HG02623 (cell line): Measurements from ENCODE around the gene NADK2.
"Not testable (repeated sequence)": the region's sequence is repeated elsewhere in the genome, so short reads cannot be mapped to it uniquely, and the experiment has no call there.

Experiments
- ATAC-seq: cut with Tn5 transposase; IDR thresholded peaks from one replicate; pipeline ENCODE4 v1.9.1; 2021; ENCODE audit warnings: moderate library complexity; ENCODE audit not compliant: unreplicated experiment

NADK2 gene

GRCh38 chr5:36209664-36210063 lies 32.1 kb downstream of the NADK2 start:
- no peak for ATAC-seq

DNA sequence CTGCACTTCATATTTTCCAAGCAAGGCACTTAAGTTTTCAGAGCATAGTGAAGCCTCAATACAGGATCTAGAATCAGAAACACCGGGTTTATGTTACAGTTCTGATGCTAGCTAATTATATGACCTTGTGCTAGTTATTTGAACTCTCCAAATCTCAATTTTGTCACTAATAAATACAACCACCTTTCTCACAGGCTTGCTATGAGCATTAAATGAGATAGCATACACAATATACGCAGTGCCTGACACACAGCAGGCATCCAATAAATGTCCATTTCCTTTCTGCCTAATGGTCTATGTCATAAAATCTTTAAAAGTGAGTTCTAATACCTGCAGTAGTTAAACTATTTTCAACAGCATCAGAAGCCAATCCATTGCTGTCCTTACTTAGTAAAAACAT lies 32.9 kb downstream of the NADK2 start:
- ATAC-seq, result no peak

- no peak for ATAC-seq
Measured at GRCh38 chr5:36206913-36207312, 34.8 kb downstream of the NADK2 start.

DNA sequence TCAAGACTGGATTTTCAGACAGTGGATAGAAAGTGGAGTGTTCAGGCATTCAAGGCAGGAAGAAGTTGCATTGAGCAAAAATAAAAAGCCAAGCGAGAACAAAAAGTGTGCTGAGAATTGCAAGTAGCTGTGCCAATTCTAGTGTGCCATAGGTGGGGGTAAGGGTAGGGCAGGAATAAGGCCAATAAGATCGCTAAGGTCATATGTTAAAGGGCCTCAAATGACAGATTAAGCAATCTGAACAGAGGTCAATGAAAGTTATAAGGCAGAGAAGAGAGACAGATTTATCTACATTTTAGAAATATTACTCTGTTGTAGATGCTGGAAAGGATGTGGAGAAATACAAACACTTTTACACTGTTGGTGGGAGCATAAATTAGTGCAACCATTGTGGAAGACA lies 36.4 kb downstream of the NADK2 start:
- ATAC-seq, result no peak

- no peak for ATAC-seq
Measured at GRCh38 chr5:36202521-36202961, 39.2 kb downstream of the NADK2 start.

DNA sequence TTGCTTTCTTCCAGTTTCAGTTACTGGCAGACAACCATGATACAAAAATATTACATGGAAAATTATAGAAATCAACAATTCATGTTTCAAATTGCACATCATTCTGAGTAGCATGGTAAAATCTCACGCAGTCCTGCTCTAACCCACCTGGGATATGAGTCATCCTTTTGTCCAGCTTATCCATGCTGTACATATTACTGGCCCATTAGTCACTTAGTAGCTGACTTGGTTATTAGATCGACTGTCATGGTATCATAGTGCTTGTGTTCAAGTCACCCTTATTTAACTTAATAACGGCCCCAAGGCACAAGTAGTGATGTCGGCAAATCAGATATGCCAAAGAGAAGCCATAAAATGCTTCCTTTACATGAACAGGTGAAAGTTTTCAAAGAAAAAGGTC lies 41.2 kb downstream of the NADK2 start:
- no peak for ATAC-seq

DNA sequence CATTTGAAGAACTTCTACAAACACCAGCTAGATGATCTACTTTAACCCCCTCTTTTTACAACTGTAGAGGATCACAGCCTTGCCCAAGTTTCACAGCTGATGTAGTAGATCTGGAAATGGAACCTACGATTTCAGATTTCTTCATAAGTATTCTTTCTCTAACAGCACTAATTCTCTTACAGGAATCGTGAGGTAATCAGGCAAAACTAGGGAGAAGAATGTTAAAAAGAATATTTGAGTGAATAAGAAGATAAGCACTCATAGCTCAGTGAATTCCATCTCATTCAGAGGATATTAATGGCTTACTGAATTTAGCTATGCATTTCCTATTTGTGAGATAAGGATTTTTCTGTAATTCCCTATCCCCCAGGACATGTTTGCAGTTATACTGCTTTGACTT lies 42.1 kb downstream of the NADK2 start:
- ATAC-seq, result no peak

- ATAC-seq, result not testable (repeated sequence)
Measured at GRCh38 chr5:36198783-36199182, 42.9 kb downstream of the NADK2 start.

DNA sequence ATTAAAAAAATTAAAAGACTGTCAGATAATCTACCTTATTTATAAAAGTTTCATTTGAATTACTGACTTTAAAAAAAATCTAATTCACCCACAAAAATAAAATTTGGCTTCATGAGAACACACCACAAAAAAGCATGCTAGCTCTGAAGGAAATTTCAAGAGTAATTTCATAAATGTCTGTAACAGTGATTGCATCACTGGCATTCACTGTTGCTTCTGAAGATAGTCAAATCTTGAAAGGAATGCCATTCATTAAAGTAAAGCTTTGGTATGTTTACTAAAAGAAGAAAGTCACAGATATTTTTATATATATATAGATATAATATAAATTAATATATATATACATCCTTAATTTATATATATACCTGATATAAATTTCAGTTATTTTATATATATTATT lies 43.4 kb downstream of the NADK2 start:
- no peak for ATAC-seq

DNA sequence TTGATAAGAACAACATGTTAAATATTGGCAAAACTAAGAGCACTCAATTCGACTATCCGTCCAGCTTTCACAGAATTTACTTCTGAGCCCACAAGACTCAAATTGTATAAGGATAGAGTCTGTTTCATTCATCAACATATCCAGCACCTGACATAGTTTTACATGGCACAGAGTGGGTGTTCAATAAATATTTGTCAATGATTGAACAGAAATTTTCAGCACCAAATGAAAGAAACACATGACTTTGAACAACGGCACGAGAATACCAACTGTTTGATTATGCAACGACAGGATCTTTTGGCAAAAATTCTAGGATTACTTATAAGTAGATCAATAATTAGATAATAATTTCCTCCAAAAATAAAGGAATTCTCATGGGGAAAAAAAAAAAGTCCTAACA lies 48.0 kb downstream of the NADK2 start:
- ATAC-seq, result no peak

GRCh38 chr5:36184408-36184807 lies 57.3 kb downstream of the NADK2 start:
- not testable (repeated sequence) for ATAC-seq

GRCh38 chr5:36181774-36182173 lies 60.0 kb downstream of the NADK2 start:
- ATAC-seq, result no peak

DNA sequence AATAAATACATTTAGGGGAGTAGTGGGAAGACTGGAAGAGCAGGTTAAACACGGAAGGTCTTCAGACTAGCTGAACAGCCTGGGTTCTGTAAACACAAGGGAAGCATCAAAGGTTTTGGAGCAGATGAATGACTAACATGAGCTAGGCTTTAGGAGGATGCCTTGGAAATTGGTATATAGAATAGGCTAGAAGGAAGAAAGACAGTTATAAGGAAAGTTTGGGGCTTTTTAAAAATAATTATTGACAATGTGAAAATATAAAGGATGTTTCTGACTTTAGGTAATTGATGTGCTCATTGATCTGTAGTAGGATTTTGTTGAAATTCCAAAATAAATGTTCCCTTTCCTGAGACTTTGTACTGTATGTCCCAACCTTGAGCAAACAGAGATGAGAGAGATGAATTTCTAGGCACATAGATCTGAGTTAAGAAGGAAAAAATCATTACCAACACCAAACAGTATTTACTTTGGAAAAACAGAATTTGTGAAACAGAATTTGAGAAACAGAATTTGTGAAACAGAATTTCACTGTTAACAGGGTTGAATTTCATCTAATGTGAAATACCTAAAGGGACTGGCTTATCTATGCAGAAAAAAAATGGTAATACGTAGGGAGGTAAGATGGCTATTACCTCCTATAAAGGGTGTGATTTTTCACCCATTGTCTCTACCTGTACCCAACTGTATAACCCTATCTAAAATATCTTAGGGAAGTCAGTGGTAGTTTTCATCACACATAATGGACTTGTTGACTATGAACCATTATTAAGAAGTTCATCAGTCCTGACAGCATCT lies 61.0 kb downstream of the NADK2 start:
- ATAC-seq, result no peak

- no peak for ATAC-seq
Measured at GRCh38 chr5:36179950-36180349, 61.8 kb downstream of the NADK2 start.

- ATAC-seq, result no peak
Measured at GRCh38 chr5:36178524-36178890, 63.2 kb downstream of the NADK2 start.

DNA sequence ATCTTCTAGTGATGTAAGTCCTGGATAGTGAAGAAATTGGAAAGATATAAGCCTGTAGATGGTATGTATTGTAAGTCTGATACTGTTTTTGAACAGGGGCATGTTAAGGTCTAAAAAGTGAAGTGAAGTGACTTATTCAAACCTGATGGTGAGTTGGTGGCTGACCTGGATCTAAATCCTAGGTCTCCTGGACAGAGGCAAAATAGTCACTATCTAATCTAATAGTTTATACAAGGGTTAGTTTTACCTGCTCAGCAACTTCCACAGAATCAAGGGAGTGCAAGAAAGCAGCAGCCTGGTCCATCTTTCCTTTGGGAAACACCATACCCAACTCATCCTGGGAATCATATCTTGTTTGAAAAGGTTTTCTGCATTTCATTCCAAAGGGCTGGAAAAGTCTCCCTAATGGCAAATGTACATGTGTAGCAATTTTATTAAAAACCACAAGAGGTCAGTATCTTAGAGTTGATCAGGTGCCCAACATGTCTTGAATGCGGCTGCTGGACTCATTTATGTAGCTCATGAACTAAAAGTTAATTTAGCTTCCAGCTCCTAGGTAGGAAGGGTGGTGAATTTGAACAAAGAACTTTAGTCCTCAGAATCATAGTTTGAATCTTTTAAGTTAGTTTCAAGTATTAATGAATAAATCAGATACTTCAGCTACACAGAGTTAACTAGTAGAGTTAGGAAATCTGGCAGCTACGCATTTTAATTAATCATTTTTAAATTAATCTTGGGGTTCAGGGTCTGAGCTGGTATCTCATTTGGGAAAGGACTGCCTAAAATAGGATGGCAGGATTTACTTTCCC lies 63.8 kb downstream of the NADK2 start:
- ATAC-seq, result no peak

DNA sequence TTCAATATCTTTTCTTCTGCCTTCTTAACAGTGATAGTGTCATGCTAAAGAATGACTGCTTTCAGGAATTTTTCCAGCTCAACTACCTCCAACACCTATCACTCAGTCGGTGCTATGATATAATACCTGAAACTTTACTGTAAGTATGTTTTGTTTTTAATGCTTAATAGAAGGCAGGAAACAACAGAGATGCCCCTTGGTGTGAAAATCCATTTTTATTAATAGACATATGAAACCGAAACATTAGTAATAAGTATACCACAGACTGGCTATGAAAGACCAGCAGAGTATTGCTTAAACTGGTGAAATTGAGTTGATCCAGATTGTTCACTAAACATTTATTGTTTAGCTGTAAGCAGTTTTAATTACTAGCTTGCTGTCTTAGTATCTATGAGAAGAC lies 64.6 kb downstream of the NADK2 start:
- peak; percentile 99 for ATAC-seq

- ATAC-seq, result no peak
Measured at GRCh38 chr5:36175043-36175442, 66.7 kb downstream of the NADK2 start.

DNA sequence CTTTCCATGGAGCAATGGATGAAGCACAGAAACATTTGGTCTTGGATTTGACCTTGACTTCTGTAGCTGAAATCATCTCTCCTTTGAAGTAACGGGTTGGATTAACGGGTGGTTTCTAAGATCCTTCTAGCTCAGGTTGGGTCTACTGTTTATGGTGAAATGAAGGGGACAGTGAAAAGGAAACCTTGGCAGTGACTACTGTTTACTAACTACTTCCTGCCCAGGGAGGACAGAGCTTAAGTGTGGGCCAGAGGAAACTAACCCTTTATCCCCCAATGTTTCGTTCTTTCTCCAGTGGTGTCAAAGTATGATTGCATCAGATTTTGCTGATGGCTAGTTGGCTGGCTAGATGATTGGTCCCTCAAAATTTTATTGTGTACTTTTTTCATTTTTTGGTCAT lies 67.6 kb downstream of the NADK2 start:
- ATAC-seq, result no peak

DNA sequence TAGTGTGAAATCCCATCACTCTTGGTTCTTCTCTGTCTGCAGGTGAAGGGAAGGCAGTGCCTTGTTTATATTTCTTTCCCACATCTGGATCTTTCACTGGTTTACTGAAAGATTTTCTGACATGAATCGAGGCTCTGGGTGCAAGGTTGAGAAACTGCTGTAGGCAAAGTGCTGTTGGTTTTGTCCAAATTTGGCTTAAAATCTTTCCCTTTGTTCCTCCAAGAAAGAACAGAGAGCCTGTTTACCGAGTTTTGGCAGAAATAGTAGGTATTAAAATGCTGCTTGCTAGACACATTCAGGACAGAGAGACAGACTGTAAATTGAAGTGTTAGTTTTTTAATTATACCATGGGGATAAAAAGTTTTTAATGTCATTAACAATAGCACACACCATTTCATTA lies 68.3 kb downstream of the NADK2 start:
- ATAC-seq, result no peak

DNA sequence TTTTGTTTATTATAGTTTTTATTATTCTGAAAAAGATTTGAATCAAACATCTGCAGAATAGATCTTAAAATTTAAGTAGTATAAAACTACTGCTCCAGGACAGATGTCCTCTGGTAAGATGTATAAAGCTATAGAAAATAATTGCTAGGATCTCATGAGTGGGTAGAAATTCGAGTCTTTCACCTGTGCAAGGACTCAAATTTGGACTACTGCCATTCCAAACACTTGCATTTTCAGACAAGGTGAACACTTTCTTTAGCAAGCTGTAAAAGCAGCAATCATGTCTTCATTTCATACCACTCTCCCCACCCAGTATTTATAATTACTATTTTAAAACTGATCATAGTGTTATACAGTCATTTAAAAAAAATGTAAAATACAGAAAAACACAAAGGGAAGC lies 69.1 kb downstream of the NADK2 start:
- ATAC-seq, result no peak

- ATAC-seq, result no peak
Measured at GRCh38 chr5:36170832-36171424, 70.8 kb downstream of the NADK2 start.
